ENCODE data around the gene AP5B1.

AP5B1 gene

GRCh38 chr11:65744026-65744698, 36.6 kb downstream of the AP5B1 start:
- Histone ChIP-seq H3K27ac (no peak overlapping the region), H3K4me2 (no peak overlapping the region)

DNA sequence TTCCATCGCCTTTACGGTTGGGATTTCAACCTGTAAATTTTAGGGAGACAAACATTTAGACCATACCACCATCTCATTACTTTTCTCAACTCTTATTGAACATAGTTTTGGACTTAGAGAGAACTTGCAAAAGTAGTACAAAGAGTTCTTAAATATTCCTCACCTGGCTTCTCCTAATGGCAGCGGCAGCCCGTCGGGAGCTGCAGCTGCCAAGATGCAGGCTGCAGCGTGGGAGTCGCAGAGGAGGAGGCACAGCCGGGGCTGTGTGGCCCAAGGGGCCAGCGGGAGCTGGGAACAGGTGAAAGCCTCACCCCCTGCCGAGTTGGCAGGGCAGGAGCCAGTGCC, 37.1 kb downstream of the AP5B1 start:
- H3K36me3 ChIP-seq (ENCODE audit: insufficient read depth): no peaks in the 10 kb centered on the region
- no peaks in the 10 kb centered on the region for H4K20me1 ChIP-seq (ENCODE audit: insufficient read depth)

More at GRCh38 chr11:65744026-65744698, 36.6 kb downstream of the AP5B1 start:
- Histone ChIP-seq H2AFZ (ENCODE audit: low read depth) (no peak overlapping the region), H3K79me2 (ENCODE audit: insufficient read depth, low read depth) (no peaks in the 10 kb centered on the region), H3K4me3 (IDR thresholded peaks at IDR 0.05; ENCODE audit: insufficient read depth, low read depth, low read length) (no peak overlapping the region), H3K27me3 (ENCODE audit: insufficient read depth, low read depth) (no peaks in the 10 kb centered on the region), H4K20me1 (ENCODE audit: insufficient read depth) (no peaks in the 10 kb centered on the region), H3K4me1 (ENCODE audit: low read depth, poor library complexity, severe bottlenecking) (no peaks in the 10 kb centered on the region), H3K36me3 (ENCODE audit: insufficient read depth) (no peaks in the 10 kb centered on the region), H3K9ac (no peak overlapping the region)
- TF ChIP-seq, protein P1, sequence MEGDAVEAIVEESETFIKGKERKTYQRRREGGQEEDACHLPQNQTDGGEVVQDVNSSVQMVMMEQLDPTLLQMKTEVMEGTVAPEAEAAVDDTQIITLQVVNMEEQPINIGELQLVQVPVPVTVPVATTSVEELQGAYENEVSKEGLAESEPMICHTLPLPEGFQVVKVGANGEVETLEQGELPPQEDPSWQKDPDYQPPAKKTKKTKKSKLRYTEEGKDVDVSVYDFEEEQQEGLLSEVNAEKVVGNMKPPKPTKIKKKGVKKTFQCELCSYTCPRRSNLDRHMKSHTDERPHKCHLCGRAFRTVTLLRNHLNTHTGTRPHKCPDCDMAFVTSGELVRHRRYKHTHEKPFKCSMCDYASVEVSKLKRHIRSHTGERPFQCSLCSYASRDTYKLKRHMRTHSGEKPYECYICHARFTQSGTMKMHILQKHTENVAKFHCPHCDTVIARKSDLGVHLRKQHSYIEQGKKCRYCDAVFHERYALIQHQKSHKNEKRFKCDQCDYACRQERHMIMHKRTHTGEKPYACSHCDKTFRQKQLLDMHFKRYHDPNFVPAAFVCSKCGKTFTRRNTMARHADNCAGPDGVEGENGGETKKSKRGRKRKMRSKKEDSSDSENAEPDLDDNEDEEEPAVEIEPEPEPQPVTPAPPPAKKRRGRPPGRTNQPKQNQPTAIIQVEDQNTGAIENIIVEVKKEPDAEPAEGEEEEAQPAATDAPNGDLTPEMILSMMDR (conservative IDR thresholded peaks at IDR 0.05; ENCODE audit: low read depth, low read length): no peak

GRCh38 chr11:65742353-65742752, 38.4 kb downstream of the AP5B1 start:
- no peaks in the 10 kb centered on the region for H3K27me3 ChIP-seq (ENCODE audit: insufficient read depth, low read depth)
- H3K9ac ChIP-seq: no peak overlapping the region
- H3K4me1 ChIP-seq (ENCODE audit: low read depth, poor library complexity, severe bottlenecking): no peaks in the 10 kb centered on the region
- H3K36me3 ChIP-seq (ENCODE audit: insufficient read depth): no peaks in the 10 kb centered on the region
- TF ChIP-seq, protein P1 (conservative IDR thresholded peaks at IDR 0.05; ENCODE audit: low read depth, low read length): no peak
- H4K20me1 ChIP-seq (ENCODE audit: insufficient read depth): no peaks in the 10 kb centered on the region
- no peak overlapping the region for H2AFZ ChIP-seq (ENCODE audit: low read depth)
- no peak overlapping the region for H3K27ac ChIP-seq
- no peaks in the 10 kb centered on the region for H3K79me2 ChIP-seq (ENCODE audit: insufficient read depth, low read depth)
- H3K4me2 ChIP-seq: no peak overlapping the region
- H3K4me3 ChIP-seq (IDR thresholded peaks at IDR 0.05; ENCODE audit: insufficient read depth, low read depth, low read length): no peak overlapping the region

More for the DNA sequence above, 37.1 kb downstream of the AP5B1 start:
- TF ChIP-seq, protein P1 (conservative IDR thresholded peaks at IDR 0.05; ENCODE audit: low read depth, low read length): no peak
- H3K27me3 ChIP-seq (ENCODE audit: insufficient read depth, low read depth): no peaks in the 10 kb centered on the region
- H3K79me2 ChIP-seq (ENCODE audit: insufficient read depth, low read depth): no peaks in the 10 kb centered on the region
- no peak overlapping the region for H2AFZ ChIP-seq (ENCODE audit: low read depth)
- H3K4me2 ChIP-seq: no peak overlapping the region
- H3K9ac ChIP-seq: no peak overlapping the region
- H3K4me3 ChIP-seq (IDR thresholded peaks at IDR 0.05; ENCODE audit: insufficient read depth, low read depth, low read length): no peak overlapping the region
- H3K27ac ChIP-seq: no peak overlapping the region
- no peaks in the 10 kb centered on the region for H3K4me1 ChIP-seq (ENCODE audit: low read depth, poor library complexity, severe bottlenecking)

DNA sequence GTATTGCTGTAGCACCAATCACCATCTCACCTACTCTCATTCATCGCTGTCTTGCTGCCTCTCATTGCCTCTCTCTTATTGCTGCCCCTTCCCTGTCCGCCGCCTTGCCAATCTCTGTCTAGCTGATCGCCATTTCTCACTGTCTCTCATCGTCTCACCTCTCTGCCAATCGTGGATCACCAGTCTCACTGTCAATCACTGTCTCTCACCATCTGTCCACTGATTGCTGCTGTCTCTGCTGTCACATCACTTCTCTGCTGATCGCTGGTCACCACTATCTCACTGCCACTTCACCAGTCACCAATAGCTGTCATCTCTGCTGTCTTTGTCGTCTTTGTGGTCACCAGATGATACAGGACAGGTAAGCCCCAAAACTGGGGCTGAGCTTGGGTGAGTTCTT, 39.6 kb downstream of the AP5B1 start:
- Histone ChIP-seq H3K4me3 (IDR thresholded peaks at IDR 0.05; ENCODE audit: insufficient read depth, low read depth, low read length) (no peak overlapping the region), H3K9ac (no peak overlapping the region), H2AFZ (ENCODE audit: low read depth) (no peak overlapping the region), H3K4me1 (ENCODE audit: low read depth, poor library complexity, severe bottlenecking) (no peaks in the 10 kb centered on the region), H3K27me3 (ENCODE audit: insufficient read depth, low read depth) (no peaks in the 10 kb centered on the region), H3K4me2 (no peak overlapping the region), H3K27ac (no peak overlapping the region), H3K36me3 (ENCODE audit: insufficient read depth) (no peaks in the 10 kb centered on the region), H4K20me1 (ENCODE audit: insufficient read depth) (no peaks in the 10 kb centered on the region), H3K79me2 (ENCODE audit: insufficient read depth, low read depth) (no peaks in the 10 kb centered on the region)
- TF ChIP-seq, protein P1 (conservative IDR thresholded peaks at IDR 0.05; ENCODE audit: low read depth, low read length): no peak

Data from KMS-11 (cell line).